Measurements from ENCODE around the gene NRF1.

The NRF1 gene

DNA sequence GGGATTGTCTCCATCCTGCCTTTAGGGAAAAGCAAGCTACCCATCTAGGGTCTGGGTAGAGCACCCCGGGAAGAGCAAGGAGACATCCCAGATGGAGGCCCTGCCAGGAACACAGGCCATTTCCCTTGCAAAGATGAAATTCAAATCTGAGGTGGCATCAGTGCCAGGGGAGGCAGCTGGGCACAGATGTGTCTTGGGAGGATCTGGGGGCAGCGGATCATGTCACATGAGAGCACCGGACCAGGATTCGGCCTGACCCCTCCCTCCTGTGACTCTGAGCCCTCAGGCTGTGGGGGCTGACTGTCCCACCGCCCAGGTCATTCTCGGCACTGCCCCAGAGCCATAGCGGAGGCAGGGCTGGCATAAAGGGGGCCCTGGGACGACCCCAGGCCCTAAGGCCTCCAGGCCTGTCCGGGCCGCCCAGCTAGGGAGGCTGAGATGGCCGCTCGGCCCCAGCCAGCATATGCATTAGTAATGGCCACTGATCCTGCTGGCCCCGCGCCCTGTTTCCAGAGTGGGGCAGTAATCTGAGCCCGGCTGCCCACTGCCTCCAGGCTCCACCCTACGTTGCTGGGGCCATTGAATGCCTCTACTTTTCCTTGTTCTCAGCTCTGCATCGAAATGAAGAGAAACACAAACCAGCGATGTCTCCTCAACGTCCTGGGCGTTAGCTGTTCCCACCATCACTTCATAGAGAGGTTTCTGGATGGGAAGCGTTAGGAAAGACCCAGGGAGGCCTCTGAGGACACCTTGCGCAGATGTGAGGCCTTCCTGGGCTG, 192.8 kb downstream of the NRF1 start:
- DNase-seq (ENCODE audit: low read depth in 2 of 2) = no peak

DNA sequence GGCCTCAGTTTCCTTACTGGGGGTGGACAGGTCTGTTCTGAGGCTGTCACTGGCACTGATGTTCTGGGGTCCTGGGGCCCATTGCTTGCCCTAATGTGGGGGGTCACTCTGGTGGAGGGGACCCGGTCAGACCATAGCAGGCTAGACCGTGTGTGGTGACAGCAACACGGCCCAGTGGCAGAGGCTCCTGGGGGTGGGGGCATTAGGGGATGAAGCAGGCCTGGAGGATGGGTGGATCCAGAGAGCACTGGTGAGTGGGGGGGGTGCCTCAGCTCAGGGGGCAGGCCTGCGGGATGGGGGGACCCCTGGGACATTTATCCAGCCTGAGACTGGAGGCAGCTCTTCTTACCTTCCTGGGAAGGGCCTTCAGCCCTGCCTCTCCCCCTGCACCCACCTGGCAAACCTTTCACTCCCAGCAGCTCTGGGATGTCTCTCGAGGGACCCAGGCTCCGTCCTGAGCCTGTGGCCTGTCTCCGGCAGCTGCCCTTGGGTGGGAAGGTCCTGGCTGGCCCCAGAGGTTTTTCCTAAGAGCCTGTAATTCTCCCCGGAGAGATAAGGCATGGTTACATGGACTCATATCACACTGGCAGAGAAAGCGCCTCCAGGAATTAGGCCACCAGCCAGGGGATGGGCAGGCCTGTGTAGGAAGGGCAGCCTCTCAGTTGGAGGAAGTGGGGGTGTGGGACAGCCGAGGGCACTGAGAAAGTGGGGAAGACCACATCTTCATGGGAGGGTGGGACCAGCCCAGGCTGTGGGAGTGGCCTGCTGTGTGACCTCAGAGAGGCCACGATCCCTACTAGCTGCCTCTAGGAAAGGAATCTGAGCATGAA, 193.6 kb downstream of the NRF1 start:
- no peak for DNase-seq (ENCODE audit: low read depth in 2 of 2)
